Gastroesophageal sphincter (tissue), 3 donors: Measurements from ENCODE around the gene DNAAF1.

Experiments used
- EP300 ChIP-seq: sonication (generic); formaldehyde crosslinking; IDR thresholded peaks from one replicate; pipeline ENCODE4 v1.6.1; 2017; ENCODE audit warnings: antibody characterized with exemption, mild to moderate bottlenecking
- POLR2A ChIP-seq, 2 donors: fragments of 450-650 bp; IDR thresholded peaks; one replicate each; pipeline ENCODE4 v1.6.1; 2017; ENCODE audit warnings: antibody characterized with exemption in 2 of 2, mild to moderate bottlenecking in 2 of 2, moderate library complexity in 1 of 2
- POLR2AphosphoS5 ChIP-seq: sonication (generic); formaldehyde crosslinking; IDR thresholded peaks from one replicate; pipeline ENCODE4 v1.6.1; 2017; ENCODE audit warnings: antibody characterized with exemption
- TF ChIP-seq, protein P1 (sequence below), 4 experiments: fragments of 200-600 bp in 2 of 4; fragments of 450-650 bp in 2 of 4; sonication (generic) in 1 of 4; IDR thresholded peaks; one replicate each; pipeline ENCODE4 v1.5.1; 2017 to 2019; ENCODE audit warnings: antibody characterized with exemption in 4 of 4, mild to moderate bottlenecking in 2 of 4, moderate library complexity in 2 of 4

DNA sequence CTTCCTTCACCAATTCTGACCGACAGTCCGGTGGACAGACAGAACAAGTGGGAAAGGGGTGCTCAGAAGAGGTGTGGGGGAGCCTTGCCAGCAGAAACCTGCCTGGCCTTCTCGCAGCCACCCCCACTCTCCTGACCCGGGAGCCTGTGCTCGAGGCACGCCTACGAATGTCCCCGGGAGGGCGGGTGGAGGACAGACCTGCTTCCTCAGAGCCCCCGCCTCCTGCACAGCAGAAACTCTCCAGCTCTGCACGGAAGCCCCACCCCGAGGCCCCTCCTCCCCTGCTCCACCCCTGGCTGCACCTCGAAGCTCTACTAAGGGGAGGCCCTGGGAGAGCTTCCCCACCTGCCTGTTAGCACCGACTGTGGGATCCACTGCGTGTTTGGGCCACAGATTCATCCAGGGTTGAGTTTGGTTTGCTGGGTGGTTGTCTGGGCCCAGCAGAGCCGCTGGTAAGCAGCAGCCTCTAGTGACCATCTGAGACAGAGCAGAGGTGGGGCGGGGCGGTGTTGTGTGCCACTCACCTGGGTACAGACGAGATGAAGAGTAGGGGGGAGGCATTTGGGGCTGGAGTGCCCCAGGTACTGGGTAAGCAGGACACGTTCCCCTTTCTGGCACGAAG, 35.5 kb downstream of the DNAAF1 start:
- TF ChIP-seq, protein P1, sequence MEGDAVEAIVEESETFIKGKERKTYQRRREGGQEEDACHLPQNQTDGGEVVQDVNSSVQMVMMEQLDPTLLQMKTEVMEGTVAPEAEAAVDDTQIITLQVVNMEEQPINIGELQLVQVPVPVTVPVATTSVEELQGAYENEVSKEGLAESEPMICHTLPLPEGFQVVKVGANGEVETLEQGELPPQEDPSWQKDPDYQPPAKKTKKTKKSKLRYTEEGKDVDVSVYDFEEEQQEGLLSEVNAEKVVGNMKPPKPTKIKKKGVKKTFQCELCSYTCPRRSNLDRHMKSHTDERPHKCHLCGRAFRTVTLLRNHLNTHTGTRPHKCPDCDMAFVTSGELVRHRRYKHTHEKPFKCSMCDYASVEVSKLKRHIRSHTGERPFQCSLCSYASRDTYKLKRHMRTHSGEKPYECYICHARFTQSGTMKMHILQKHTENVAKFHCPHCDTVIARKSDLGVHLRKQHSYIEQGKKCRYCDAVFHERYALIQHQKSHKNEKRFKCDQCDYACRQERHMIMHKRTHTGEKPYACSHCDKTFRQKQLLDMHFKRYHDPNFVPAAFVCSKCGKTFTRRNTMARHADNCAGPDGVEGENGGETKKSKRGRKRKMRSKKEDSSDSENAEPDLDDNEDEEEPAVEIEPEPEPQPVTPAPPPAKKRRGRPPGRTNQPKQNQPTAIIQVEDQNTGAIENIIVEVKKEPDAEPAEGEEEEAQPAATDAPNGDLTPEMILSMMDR (IDR thresholded peaks at IDR 0.05) = no peak
- TF ChIP-seq EP300 (no peak), POLR2A (IDR thresholded peaks at IDR 0.05) (no peak), POLR2AphosphoS5 (no peak)
